B cell (primary cell): ENCODE measurements around the gene USP6. TPM values are rescaled to one million over a fixed set of nuclear protein-coding genes. Genes with fewer than 3 reads are reported as not detected.
"Not testable (repeated sequence)": the region's sequence is repeated elsewhere in the genome, so short reads cannot be mapped to it uniquely, and the experiment has no call there.

Experiments used
- ATAC-seq: fragments of 200-7000 bp; cut with Tn5 transposase; one replicate; pipeline ENCODE4 v1.10.0; 2021; ENCODE audit warnings: low read depth, mild to moderate bottlenecking, moderate number of reproducible peaks, moderate library complexity
- CTCF ChIA-PET: fragments of 350-600 bp; sonication (Branson Sonifier 250); formaldehyde crosslinking; loops from one replicate; lab custom pipeline; 2021; ENCODE audit warnings: antibody characterized with exemption, inconsistent platforms; lab: Charles Lee
- POLR2A ChIA-PET: fragments of 350-600 bp; sonication (Branson Sonifier 250); formaldehyde crosslinking; loops from one replicate; lab custom pipeline; 2021; ENCODE audit warnings: antibody characterized with exemption; lab: Charles Lee
- DNase-seq: peaks from one replicate; pipeline ENCODE4 v3.0.0; 2013
- H2AFZ ChIP-seq: 2 replicates; pipeline ENCODE4 v1.6.1; 2012; ENCODE audit warnings: mild to moderate bottlenecking, low read depth, low read length; ENCODE audit not compliant: insufficient read depth, poor library complexity, severe bottlenecking
- H3K27ac ChIP-seq, 2 donors: 1 replicate in 1 of 2; 2 replicates in 1 of 2; pipeline ENCODE4 v1.5.1; 2012 to 2013; ENCODE audit warnings: low read length in 2 of 2, mild to moderate bottlenecking in 2 of 2, moderate library complexity in 1 of 2
- H3K27me3 ChIP-seq, 4 experiments: fragments of 200-600 bp in 1 of 4; sonication (generic) in 1 of 4; replicated peaks in 1 of 4; 1 replicate in 2 of 4; 2 replicates in 2 of 4; pipeline versions ENCODE4 v1.6.1 to v1.7.0; 2013 to 2016; ENCODE audit warnings: low read length in 3 of 4, mild to moderate bottlenecking in 2 of 4, mixed read lengths in 1 of 4, moderate library complexity in 1 of 4; ENCODE audit not compliant: insufficient read depth in 4 of 4, control insufficient read depth in 3 of 4; ENCODE audit errors: control extremely low read depth in 1 of 4
- H3K36me3 ChIP-seq, 2 experiments: replicated peaks in 1 of 2; 1 replicate in 1 of 2; 2 replicates in 1 of 2; pipeline versions ENCODE4 v1.6.1 to v1.7.1; 2013; ENCODE audit warnings: low read length in 1 of 2; ENCODE audit not compliant: insufficient read depth in 2 of 2, control insufficient read depth in 1 of 2; ENCODE audit errors: control extremely low read depth in 1 of 2, extremely low read depth in 1 of 2
- H3K4me1 ChIP-seq, 2 donors: fragments of 200-600 bp in 1 of 2; sonication (generic) in 1 of 2; 1 replicate in 1 of 2; 2 replicates in 1 of 2; pipeline versions ENCODE4 v1.5.1 to v1.6.1; 2013 to 2017; ENCODE audit warnings: low read length in 2 of 2; ENCODE audit not compliant: control insufficient read depth in 2 of 2, insufficient read depth in 2 of 2
- H3K4me2 ChIP-seq: replicated peaks from 2 replicates; pipeline ENCODE3; 2012; ENCODE audit warnings: mild to moderate bottlenecking, low read depth, low read length; ENCODE audit not compliant: poor library complexity, severe bottlenecking
- H3K4me3 ChIP-seq, 5 experiments: fragments of 200-600 bp in 1 of 5; sonication (generic) in 1 of 5; 1 replicate in 3 of 5; 2 replicates in 2 of 5; pipeline versions ENCODE4 v1.5.1 to v1.7.0; 2011 to 2016; ENCODE audit warnings: low read length in 4 of 5, mild to moderate bottlenecking in 4 of 5, low read depth in 2 of 5, control low read depth in 1 of 5, moderate library complexity in 1 of 5; ENCODE audit not compliant: insufficient read depth in 1 of 5; ENCODE audit errors: control extremely low read depth in 1 of 5, extremely low read depth in 1 of 5
- H3K79me2 ChIP-seq: fragments of 200-600 bp; sonication (generic); one replicate; pipeline ENCODE4 v1.6.0; 2016; ENCODE audit warnings: low read length; ENCODE audit not compliant: control insufficient read depth, insufficient read depth
- H3K9ac ChIP-seq: fragments of 200-600 bp; sonication (generic); 2 replicates; pipeline ENCODE4 v1.6.1; 2017; ENCODE audit warnings: mild to moderate bottlenecking, low read length, moderate library complexity
- H3K9me3 ChIP-seq, 3 donors: one replicate each; pipeline versions ENCODE4 v1.6.1 to v1.7.1; 2013; ENCODE audit warnings: low read length in 2 of 3; ENCODE audit not compliant: control insufficient read depth in 2 of 3, insufficient read depth in 1 of 3; ENCODE audit errors: control extremely low read depth in 1 of 3
- H4K20me1 ChIP-seq: 2 replicates; pipeline ENCODE4 v1.6.0; 2012; ENCODE audit warnings: mild to moderate bottlenecking, low read length; ENCODE audit not compliant: insufficient read depth, control insufficient read depth, poor library complexity, severe bottlenecking
- H3K27ac Mint-ChIP-seq: one replicate; pipeline ENCODE4 v1.8.0; 2021; ENCODE audit warnings: mixed read lengths
- H3K27me3 Mint-ChIP-seq: one replicate; pipeline ENCODE4 v1.8.0; 2021; ENCODE audit warnings: mixed read lengths
- H3K4me1 Mint-ChIP-seq: one replicate; pipeline ENCODE4 v1.8.0; 2021; ENCODE audit warnings: mixed read lengths
- H3K4me3 Mint-ChIP-seq: one replicate; pipeline ENCODE4 v1.8.0; 2021; ENCODE audit warnings: mixed read lengths
- H3K9me3 Mint-ChIP-seq: one replicate; pipeline ENCODE4 v1.8.0; 2022; ENCODE audit warnings: mixed read lengths; ENCODE audit not compliant: insufficient read depth
- EZH2 ChIP-seq: IDR thresholded peaks from 2 replicates; pipeline ENCODE4 v1.6.1; 2012; ENCODE audit warnings: borderline replicate concordance, low read depth, mild to moderate bottlenecking, moderate library complexity, low read length; ENCODE audit not compliant: insufficient read depth, poor library complexity, severe bottlenecking
- WGBS: methylation state at CpG from one replicate; pipeline ENCODE4 v1.1.5; 2013; ENCODE audit warnings: missing lambda C conversion rate; ENCODE audit not compliant: insufficient coverage; 5-methylcytosine and 5-hydroxymethylcytosine counted together
- intact Hi-C: fragments of 100-400 bp; cut with micrococcal nuclease; formaldehyde crosslinking; loops from one replicate; pipeline ENCODE4 v1.10.0; 2022
- polyA plus RNA-seq: library from polyadenylated mRNA; depleted of rRNA; stranded (reverse); fragments of >200 nt; gene quantifications from 2 replicates; pipeline ENCODE4 v1.2.3, GENCODE V29; 2012
- total RNA-seq, 2 donors: library from RNA; stranded (reverse); fragments of 120-200 nt in 1 of 2; gene quantifications; 1 replicate in 1 of 2; 2 replicates in 1 of 2; pipeline versions ENCODE4 v1.2.3 to v1.2.4, GENCODE V29; 2013 to 2022

USP6 gene
- total and polyA plus RNA-seq, 2 donors (not counting 1 experiment from before 2014, with no cell fraction given) = 0.36 to 0.47 TPM

- Mint-ChIP-seq H3K4me1 (peaks cover 19% of the 10 kb centered on the region), H3K9me3 (no peaks in the 10 kb centered on the region), H3K27me3 (peaks cover under 1% of the 10 kb centered on the region), H3K27ac (no peak overlapping the region), H3K4me3 (no peak overlapping the region)
- DNase-seq (no peak), ATAC-seq (no peak)
- no peak overlapping the region for H3K9ac ChIP-seq
- intact Hi-C loops = no loop called here
- no peak overlapping the region for H3K4me2 ChIP-seq
- H3K79me2 ChIP-seq = no peaks in the 10 kb centered on the region
- H3K27ac ChIP-seq = no peak overlapping the region
- ChIA-PET CTCF (no interaction called here), POLR2A (no interaction called here)
- peaks cover 18 to 23% of the 10 kb centered on the region in 2 donors for H3K4me1 ChIP-seq
- no peak for TF ChIP-seq EZH2
- H2AFZ ChIP-seq = no peak overlapping the region
- no peak overlapping the region for H3K4me3 ChIP-seq
- no peaks in the 10 kb centered on the region for H3K27me3 ChIP-seq
- no CpG with 5 or more reads among the region's 6 CpGs for WGBS
- H3K9me3 ChIP-seq = no peaks in the 10 kb centered on the region
- H3K36me3 ChIP-seq = no peaks in the 10 kb centered on the region
- no peaks in the 10 kb centered on the region for H4K20me1 ChIP-seq
These were observed 48.6 kb downstream of the USP6 start for GRCh38 chr17:5164436-5164835.

- peak overlapping the region; percentile 71 for H3K27ac Mint-ChIP-seq
- H3K9me3 ChIP-seq, CTCF ChIA-PET, H3K27me3 Mint-ChIP-seq, H4K20me1 ChIP-seq, intact Hi-C loops, H3K36me3 ChIP-seq, H3K27me3 ChIP-seq, H3K9ac ChIP-seq, H3K4me3 ChIP-seq, POLR2A ChIA-PET, H3K79me2 ChIP-seq, H3K9me3 Mint-ChIP-seq, H3K4me2 ChIP-seq, H2AFZ ChIP-seq: not testable (repeated sequence)
- H3K4me1 ChIP-seq = peaks cover 18 to 23% of the 10 kb centered on the region in 2 donors
- H3K27ac ChIP-seq = peak overlapping the region in 1 of 2 donors; percentile 47
- peak; percentile 47 for ATAC-seq
- DNase-seq = peak; percentile 57
- peak overlapping the region; percentile 58 for H3K4me3 Mint-ChIP-seq
- peaks cover 21% of the 10 kb centered on the region for H3K4me1 Mint-ChIP-seq
- 0% methylated on average over 2 of the region's 7 CpGs for WGBS
These were observed 50.1 kb downstream of the USP6 start for GRCh38 chr17:5165791-5166564.

- H3K27ac Mint-ChIP-seq = not testable (repeated sequence)
These were observed 59.2 kb downstream of the USP6 start for GRCh38 chr17:5175027-5175426.

More at GRCh38 chr17:5175027-5175426, 59.2 kb downstream of the USP6 start:
- H3K4me3 Mint-ChIP-seq, H3K4me2 ChIP-seq, H3K4me1 Mint-ChIP-seq, H3K27ac ChIP-seq, ATAC-seq, CTCF ChIA-PET, H3K4me1 ChIP-seq, intact Hi-C loops, H2AFZ ChIP-seq, H3K9me3 Mint-ChIP-seq, H3K4me3 ChIP-seq, H3K36me3 ChIP-seq, H3K27me3 ChIP-seq, H3K27me3 Mint-ChIP-seq, H3K9ac ChIP-seq, H3K79me2 ChIP-seq, DNase-seq, H4K20me1 ChIP-seq: not testable (repeated sequence)
- 100% methylated on average over 1 of the region's 7 CpGs for WGBS
- POLR2A ChIA-PET = interaction anchor here (0.6 kb wide), 1 partner anchor 144 kb away, joined by 6 read pairs; no protein-coding TSS in a partner anchor
- H3K9me3 ChIP-seq = peaks cover 2 to 28% (median 26%) of the 10 kb centered on the region in 3 donors
